MM.1S (cell line): ENCODE measurements around the gene CCM2L.

ENCODE experiments used
- DNase-seq: peaks from one replicate; pipeline ENCODE4 v3.0.0-alpha.2; 2015
- H2AFZ ChIP-seq: fragments of 300-600 bp; sonication (generic); 2 replicates; pipeline ENCODE4 v1.6.0; 2016; ENCODE audit warnings: antibody characterized with exemption, low read length
- H3F3A ChIP-seq: fragments of 300-600 bp; sonication (generic); 2 replicates; pipeline ENCODE4 v1.6.1; 2016; ENCODE audit warnings: mild to moderate bottlenecking, antibody characterized with exemption, low read length, moderate library complexity, mixed read lengths; ENCODE audit not compliant: insufficient read depth
- H3K27ac ChIP-seq: fragments of 300-600 bp; sonication (generic); 2 replicates; pipeline ENCODE4 v1.5.1; 2016; ENCODE audit warnings: mild to moderate bottlenecking, low read length
- H3K27me3 ChIP-seq: fragments of 300-600 bp; sonication (generic); replicated peaks from 2 replicates; pipeline ENCODE4 v1.6.0; 2016; ENCODE audit warnings: low read length; ENCODE audit not compliant: insufficient read depth
- H3K36me3 ChIP-seq: fragments of 300-600 bp; sonication (generic); replicated peaks from 2 replicates; pipeline ENCODE4 v1.6.1; 2016; ENCODE audit warnings: mild to moderate bottlenecking, low read length, mixed read lengths; ENCODE audit not compliant: insufficient read depth
- H3K4me1 ChIP-seq: fragments of 300-600 bp; sonication (generic); 2 replicates; pipeline ENCODE4 v1.6.1; 2016; ENCODE audit warnings: low read length, mixed read lengths
- H3K4me2 ChIP-seq: fragments of 300-600 bp; sonication (generic); 2 replicates; pipeline ENCODE4 v1.6.0; 2016; ENCODE audit warnings: low read depth, low read length
- H3K4me3 ChIP-seq: fragments of 300-600 bp; sonication (generic); 2 replicates; pipeline ENCODE4 v1.5.1; 2016; ENCODE audit warnings: low read length, mixed read lengths
- H3K79me2 ChIP-seq: fragments of 300-600 bp; sonication (generic); 2 replicates; pipeline ENCODE4 v1.6.1; 2016; ENCODE audit warnings: mixed run types, low read length, mixed read lengths
- H3K9ac ChIP-seq: fragments of 300-600 bp; sonication (generic); 2 replicates; pipeline ENCODE4 v1.6.1; 2016; ENCODE audit warnings: low read length, mixed read lengths
- H3K9me2 ChIP-seq: fragments of 300-600 bp; sonication (generic); replicated peaks from 2 replicates; pipeline ENCODE4 v1.6.1; 2016; ENCODE audit warnings: mild to moderate bottlenecking, low read length, mixed read lengths; ENCODE audit not compliant: insufficient read depth
- H3K9me3 ChIP-seq: fragments of 300-600 bp; sonication (generic); replicated peaks from 2 replicates; pipeline ENCODE4 v1.6.1; 2016; ENCODE audit warnings: mild to moderate bottlenecking, low read length, mixed read lengths; ENCODE audit not compliant: insufficient read depth
- H4K20me1 ChIP-seq: fragments of 300-600 bp; sonication (generic); 2 replicates; pipeline ENCODE4 v1.6.1; 2016; ENCODE audit warnings: mild to moderate bottlenecking, low read length, moderate library complexity, mixed read lengths; ENCODE audit not compliant: insufficient read depth
- EZH2 ChIP-seq: fragments of 300-600 bp; sonication (generic); optimal IDR thresholded peaks from 2 replicates; pipeline ENCODE3; 2017; ENCODE audit warnings: low read depth, mild to moderate bottlenecking, antibody characterized with exemption, low read length, mixed read lengths
- EZH2phosphoT487 ChIP-seq: fragments of 300-600 bp; sonication (generic); IDR thresholded peaks from 2 replicates; pipeline ENCODE4 v1.6.1; 2018; ENCODE audit warnings: antibody characterized with exemption, low read length
- TF ChIP-seq, protein P1 (sequence below): fragments of 300-600 bp; sonication (generic); IDR thresholded peaks from 2 replicates; pipeline ENCODE4 v1.5.1; 2016; ENCODE audit warnings: antibody characterized with exemption, low read length, mixed read lengths

Gene CCM2L

DNA sequence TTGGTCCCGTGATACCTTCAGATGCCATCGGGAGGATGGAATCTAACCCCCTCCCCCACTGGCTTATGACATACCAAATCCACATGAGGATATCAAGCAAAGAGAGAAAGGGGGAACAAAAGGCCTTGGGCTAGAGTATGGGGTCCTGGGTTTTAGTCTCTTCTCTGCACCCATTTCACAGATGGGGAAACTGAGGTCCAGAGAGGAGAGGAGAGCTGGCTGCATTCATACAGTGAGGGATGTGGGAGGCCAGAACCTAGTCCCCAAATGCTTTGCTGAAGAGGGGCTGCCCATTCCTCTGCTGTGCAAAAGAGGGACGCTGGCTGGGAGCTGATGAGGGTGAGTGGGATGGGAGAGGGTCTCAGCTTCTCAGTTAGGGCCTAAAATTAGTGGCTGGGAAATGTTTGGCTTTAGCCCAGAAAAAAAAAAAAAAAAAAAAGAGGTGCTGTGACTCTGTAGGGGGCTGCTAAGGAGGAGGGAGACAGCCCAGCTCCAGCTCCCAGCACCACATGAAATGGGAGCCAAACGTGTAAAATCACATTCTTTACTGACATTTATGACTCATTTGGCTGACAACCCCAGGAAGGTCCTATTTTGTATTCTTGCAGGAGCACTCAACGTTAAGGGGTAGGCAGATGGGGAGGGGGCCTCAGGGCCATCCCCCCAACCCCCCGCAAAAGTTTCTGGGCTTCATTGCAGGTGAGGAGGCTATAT is 30.4 kb upstream of the CCM2L start:
- no peak overlapping the region for H3K4me3 ChIP-seq
- H2AFZ ChIP-seq: no peak overlapping the region
- no peaks in the 10 kb centered on the region for H3F3A ChIP-seq
- no peaks in the 10 kb centered on the region for H3K36me3 ChIP-seq
- peaks cover 60% of the 10 kb centered on the region for H3K27me3 ChIP-seq
- no peak overlapping the region for H3K27ac ChIP-seq
- H3K9me3 ChIP-seq: no peaks in the 10 kb centered on the region
- no peaks in the 10 kb centered on the region for H3K79me2 ChIP-seq
- H3K4me1 ChIP-seq: no peaks in the 10 kb centered on the region
- no peak for DNase-seq
- H3K9ac ChIP-seq: no peak overlapping the region
- TF ChIP-seq EZH2: no peak
- TF ChIP-seq, protein P1, sequence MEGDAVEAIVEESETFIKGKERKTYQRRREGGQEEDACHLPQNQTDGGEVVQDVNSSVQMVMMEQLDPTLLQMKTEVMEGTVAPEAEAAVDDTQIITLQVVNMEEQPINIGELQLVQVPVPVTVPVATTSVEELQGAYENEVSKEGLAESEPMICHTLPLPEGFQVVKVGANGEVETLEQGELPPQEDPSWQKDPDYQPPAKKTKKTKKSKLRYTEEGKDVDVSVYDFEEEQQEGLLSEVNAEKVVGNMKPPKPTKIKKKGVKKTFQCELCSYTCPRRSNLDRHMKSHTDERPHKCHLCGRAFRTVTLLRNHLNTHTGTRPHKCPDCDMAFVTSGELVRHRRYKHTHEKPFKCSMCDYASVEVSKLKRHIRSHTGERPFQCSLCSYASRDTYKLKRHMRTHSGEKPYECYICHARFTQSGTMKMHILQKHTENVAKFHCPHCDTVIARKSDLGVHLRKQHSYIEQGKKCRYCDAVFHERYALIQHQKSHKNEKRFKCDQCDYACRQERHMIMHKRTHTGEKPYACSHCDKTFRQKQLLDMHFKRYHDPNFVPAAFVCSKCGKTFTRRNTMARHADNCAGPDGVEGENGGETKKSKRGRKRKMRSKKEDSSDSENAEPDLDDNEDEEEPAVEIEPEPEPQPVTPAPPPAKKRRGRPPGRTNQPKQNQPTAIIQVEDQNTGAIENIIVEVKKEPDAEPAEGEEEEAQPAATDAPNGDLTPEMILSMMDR: no peak
- no peak for TF ChIP-seq EZH2phosphoT487
- H3K9me2 ChIP-seq: no peaks in the 10 kb centered on the region
- H3K4me2 ChIP-seq: no peak overlapping the region
- no peaks in the 10 kb centered on the region for H4K20me1 ChIP-seq

DNA sequence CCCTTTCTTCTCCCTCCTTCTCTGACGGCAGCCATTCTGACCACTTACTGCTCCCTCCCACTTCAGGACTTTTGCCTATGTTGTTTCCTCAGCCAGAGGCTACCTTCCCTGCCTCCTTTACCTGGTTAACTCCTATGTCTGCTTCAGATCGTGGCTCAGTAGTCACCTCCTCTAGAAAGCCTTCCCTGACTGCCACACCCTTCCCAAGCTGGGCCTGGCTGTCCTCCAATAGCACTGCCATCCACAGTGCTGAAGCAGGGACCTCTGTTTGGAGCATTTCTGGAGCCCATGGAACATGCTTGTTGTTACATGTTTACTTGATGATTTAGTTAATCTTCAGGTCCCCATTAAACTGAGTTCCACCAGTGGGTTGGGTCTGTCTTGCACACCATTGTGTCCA is 28.5 kb upstream of the CCM2L start:
- no peak overlapping the region for H2AFZ ChIP-seq
- no peaks in the 10 kb centered on the region for H3K79me2 ChIP-seq
- H3K4me2 ChIP-seq: no peak overlapping the region
- TF ChIP-seq EZH2phosphoT487: no peak
- TF ChIP-seq, protein P1: no peak
- H3K36me3 ChIP-seq: no peaks in the 10 kb centered on the region
- no peak overlapping the region for H3K4me3 ChIP-seq
- no peak overlapping the region for H3K27ac ChIP-seq
- H3K9me2 ChIP-seq: no peaks in the 10 kb centered on the region
- no peaks in the 10 kb centered on the region for H3K4me1 ChIP-seq
- H4K20me1 ChIP-seq: no peaks in the 10 kb centered on the region
- no peak for DNase-seq
- no peak overlapping the region for H3K9ac ChIP-seq
- H3K27me3 ChIP-seq: peaks cover 52% of the 10 kb centered on the region
- H3F3A ChIP-seq: no peaks in the 10 kb centered on the region
- H3K9me3 ChIP-seq: no peaks in the 10 kb centered on the region

GRCh38 chr20:31984981-31985471 is 25.2 kb upstream of the CCM2L start:
- Histone ChIP-seq H3K79me2 (no peaks in the 10 kb centered on the region), H3K9ac (no peak overlapping the region), H3K4me3 (no peak overlapping the region), H3K9me3 (no peaks in the 10 kb centered on the region), H3K27ac (no peak overlapping the region), H2AFZ (no peak overlapping the region), H3K4me1 (no peaks in the 10 kb centered on the region), H4K20me1 (peaks cover 2% of the 10 kb centered on the region; the same call in 1 of the 2 replicates), H3K4me2 (no peak overlapping the region), H3K27me3 (peaks cover 43% of the 10 kb centered on the region), H3K36me3 (no peaks in the 10 kb centered on the region), H3F3A (no peaks in the 10 kb centered on the region), H3K9me2 (no peaks in the 10 kb centered on the region)
- DNase-seq: no peak
- TF ChIP-seq EZH2phosphoT487 (no peak), EZH2 (no peak)
- TF ChIP-seq, protein P1: no peak
